Fibroblast of villous mesenchyme (primary cell): Measurements from ENCODE around the gene SCAF4. TPM values are rescaled to one million over a fixed set of nuclear protein-coding genes. Genes with fewer than 3 reads are reported as not detected.

Source experiments
- DNase-seq: peaks from one replicate; pipeline ENCODE4 v3.0.0-alpha.2; 2010; ENCODE audit warnings: low read depth
- H3K4me3 ChIP-seq: 2 replicates; pipeline ENCODE4 v1.5.1; 2011; ENCODE audit warnings: low read depth, mild to moderate bottlenecking, low read length
- total RNA-seq: library from RNA; depleted of rRNA; stranded (reverse); fragments of >200 nt; gene quantifications from 2 replicates; pipeline ENCODE4 v1.2.3, GENCODE V29; 2012
- TF ChIP-seq, protein P1 (sequence below): IDR thresholded peaks from 2 replicates; pipeline ENCODE4 v1.5.1; 2012; ENCODE audit warnings: low read depth, mild to moderate bottlenecking, low read length; ENCODE audit not compliant: insufficient read depth

SCAF4 gene
- total RNA-seq, 1 donor = 9.1 TPM

DNA sequence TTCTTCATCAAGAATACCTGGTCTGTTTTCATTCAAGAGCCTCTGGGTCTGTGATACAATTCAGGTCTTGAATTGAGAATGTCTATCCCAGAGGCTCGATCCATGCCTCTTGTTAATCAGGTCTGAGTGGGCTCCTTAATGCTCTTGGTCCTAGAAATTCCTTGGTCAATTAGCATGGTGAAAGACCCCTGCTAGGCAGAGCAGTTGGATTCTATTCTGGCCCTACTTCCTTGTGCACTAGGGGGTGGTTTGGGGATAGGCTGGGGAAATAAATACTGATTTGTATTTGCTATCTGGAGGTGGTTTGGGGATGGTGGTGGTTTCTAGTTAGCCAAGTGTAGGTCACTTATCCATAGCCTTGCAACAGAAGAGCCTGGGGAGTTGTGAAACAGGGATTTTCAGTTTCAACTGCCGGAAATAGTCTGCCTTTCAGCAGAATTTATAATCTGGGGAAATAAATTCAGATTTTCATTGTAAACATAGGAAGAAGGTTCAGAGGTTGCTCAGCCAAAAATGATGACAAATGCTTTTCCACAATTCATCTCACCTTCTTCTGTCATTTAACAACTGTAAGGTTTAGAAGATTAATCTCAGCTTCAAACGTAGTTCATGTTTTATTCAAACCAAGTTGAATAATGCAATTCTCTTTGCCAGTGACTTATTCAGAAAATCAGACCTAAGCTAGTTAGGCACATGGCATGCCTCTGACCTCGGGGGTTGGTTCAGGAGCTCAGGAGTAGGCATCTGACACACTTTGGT lies 22.2 kb upstream of the SCAF4 start:
- TF ChIP-seq, protein P1, sequence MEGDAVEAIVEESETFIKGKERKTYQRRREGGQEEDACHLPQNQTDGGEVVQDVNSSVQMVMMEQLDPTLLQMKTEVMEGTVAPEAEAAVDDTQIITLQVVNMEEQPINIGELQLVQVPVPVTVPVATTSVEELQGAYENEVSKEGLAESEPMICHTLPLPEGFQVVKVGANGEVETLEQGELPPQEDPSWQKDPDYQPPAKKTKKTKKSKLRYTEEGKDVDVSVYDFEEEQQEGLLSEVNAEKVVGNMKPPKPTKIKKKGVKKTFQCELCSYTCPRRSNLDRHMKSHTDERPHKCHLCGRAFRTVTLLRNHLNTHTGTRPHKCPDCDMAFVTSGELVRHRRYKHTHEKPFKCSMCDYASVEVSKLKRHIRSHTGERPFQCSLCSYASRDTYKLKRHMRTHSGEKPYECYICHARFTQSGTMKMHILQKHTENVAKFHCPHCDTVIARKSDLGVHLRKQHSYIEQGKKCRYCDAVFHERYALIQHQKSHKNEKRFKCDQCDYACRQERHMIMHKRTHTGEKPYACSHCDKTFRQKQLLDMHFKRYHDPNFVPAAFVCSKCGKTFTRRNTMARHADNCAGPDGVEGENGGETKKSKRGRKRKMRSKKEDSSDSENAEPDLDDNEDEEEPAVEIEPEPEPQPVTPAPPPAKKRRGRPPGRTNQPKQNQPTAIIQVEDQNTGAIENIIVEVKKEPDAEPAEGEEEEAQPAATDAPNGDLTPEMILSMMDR = no peak
- no peak overlapping the region for H3K4me3 ChIP-seq
- no peak for DNase-seq

DNA sequence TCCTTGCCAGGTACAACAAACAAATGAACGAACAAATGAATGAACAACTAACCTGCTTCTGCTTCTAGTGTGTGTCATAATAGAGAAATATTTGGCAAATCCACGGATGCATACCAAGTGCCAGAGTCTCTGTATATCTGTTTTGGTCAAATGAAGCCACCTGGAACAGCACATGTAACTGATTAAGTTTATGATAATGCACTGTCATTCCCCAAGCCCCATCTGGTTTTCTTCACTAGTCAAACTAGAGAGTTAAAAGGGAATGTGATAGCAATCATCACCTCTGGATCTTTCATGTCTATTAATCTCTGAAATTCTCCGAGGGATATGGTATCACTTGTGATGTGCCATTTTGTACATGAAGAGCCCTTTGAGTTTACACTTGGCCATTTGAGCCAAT lies 21.0 kb upstream of the SCAF4 start:
- TF ChIP-seq, protein P1 = no peak
- no peak overlapping the region for H3K4me3 ChIP-seq
- DNase-seq = no peak

DNA sequence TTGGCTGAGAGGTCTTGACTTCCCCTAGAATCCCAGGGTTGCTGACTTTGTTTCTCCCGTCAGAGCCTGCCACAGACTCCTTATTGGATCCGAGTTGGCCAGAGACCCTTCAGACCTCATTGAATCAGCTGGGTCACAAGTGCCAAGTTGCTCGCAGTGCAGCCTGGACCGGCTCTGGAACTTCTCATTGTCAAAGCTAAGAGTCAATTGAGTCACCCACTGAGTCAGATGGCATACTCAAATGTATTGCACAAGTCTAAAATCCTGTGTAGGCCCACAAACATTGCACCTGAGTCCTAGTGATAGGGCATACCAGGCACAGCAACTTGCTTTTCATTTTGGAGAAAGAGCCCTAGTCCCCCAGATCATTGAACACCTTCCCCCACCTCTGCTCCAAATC lies 20.4 kb upstream of the SCAF4 start:
- no peak for DNase-seq
- H3K4me3 ChIP-seq = no peak overlapping the region
- TF ChIP-seq, protein P1 = no peak

DNA sequence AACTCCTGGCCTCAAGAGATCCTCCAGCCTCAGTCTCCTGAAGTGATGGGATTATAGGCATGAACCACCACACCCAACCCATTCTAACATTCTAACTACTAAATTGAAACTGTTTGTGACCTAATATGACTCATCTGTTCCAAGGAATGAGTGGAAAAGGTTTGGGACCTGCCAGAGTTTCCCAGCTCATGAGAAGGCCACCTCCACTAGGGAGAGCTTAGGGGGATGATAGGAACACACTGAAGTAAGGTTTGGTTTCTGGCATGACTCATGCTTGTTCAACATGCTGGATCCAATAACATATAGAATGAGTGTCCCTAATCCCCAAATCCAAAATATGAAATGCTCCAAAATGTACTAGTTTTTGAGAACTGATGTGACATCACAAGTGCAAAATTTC lies 18.9 kb upstream of the SCAF4 start:
- TF ChIP-seq, protein P1 = no peak
- no peak for DNase-seq

DNA sequence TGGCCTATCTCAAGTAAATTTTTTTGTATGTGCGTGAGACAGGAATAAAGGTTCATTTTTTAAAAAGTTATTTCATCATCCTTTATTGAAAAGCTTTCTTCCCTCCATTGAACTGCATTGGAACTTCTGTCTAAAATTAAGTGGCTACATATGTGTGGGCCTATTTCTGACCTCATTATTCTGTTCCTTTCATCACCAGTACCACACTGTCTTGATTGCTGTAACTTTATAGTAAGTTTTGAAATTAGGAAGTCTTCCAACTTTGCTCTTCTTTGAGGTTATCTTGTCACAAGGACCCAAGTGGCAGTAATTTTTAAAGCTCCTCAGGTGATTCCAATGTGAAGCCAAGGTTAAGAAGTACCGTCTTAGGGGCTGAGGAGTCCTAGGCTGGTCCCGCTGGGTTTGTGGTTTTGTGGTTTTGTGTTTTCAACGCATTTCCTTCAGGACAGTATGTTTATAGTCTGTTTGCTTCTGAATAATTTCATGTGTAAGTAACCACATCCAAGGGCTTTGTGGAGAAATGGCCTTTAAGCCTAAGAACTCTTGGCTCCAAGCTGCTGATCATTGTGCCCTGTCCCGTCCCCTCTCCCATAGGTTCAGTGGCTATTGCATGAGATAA lies 12.4 kb upstream of the SCAF4 start:
- TF ChIP-seq, protein P1 = no peak
- DNase-seq = no peak
- H3K4me3 ChIP-seq = no peak overlapping the region

More for the DNA sequence above, 18.9 kb upstream of the SCAF4 start:
- H3K4me3 ChIP-seq = no peak overlapping the region

DNA sequence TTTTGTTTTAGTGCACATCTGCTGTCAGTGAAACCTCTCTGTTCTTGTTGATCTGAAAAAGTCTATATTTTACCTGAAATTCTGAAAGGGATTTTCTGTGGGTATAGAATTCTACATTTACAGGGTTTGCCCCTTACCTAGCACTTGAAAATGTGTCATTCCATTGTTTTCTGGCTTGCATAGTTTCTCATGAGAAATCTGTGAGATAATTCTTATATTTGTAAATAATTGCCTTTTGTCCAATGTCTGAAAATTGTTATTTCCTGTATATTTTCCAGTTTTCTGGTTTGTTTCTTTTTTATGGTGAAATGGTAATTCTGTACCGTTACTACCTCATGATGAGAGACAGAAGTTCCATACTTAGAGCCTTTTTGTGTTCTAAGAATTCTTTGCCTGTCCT lies 11.8 kb upstream of the SCAF4 start:
- DNase-seq = no peak
- no peak overlapping the region for H3K4me3 ChIP-seq
- TF ChIP-seq, protein P1 = no peak
